A549 (cell line): Measurements from ENCODE around the gene RAI14.

Experiments used
- CHD2 ChIP-seq: fragments of 150-350 bp; IDR thresholded peaks from 2 replicates; pipeline ENCODE4 v1.6.1; 2014; ENCODE audit warnings: low read length; ENCODE audit not compliant: partially characterized antibody
- EP300 ChIP-seq, 2 experiments: fragments of >200 bp; sonication (Bioruptor Twin); formaldehyde crosslinking; IDR thresholded peaks; 2 replicates in 1 of 2; 3 replicates in 1 of 2; pipeline ENCODE4 v1.6.1; 2016 to 2017
- POLR2A ChIP-seq: IDR thresholded peaks from 2 replicates; pipeline ENCODE4 v1.6.1; 2012; ENCODE audit warnings: mild to moderate bottlenecking, low read length
- TF ChIP-seq, protein P1 (sequence below): fragments of >200 bp; sonication (Bioruptor Twin); formaldehyde crosslinking; IDR thresholded peaks from 3 replicates; pipeline ENCODE4 v1.5.1; 2016
- TF ChIP-seq, protein P2 (sequence below): fragments of 450-650 bp; IDR thresholded peaks from 2 replicates; pipeline ENCODE4 v1.6.1; 2014; ENCODE audit warnings: antibody characterized with exemption

DNA sequence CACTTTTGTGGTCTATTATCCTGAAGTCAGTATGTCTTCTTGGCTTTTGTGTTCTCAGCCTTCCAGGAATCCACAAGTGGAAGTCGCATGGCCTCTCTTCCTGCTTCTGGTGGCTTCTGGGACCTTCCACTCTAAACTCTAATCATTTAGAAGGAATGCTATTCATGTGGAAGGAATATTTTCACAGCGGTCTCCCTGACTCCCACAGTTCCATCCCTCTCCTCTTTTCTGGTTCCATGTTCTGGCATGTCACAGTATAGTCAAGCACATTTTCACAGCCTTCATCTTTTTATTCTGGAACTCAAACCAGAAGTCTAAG is 7.3 kb upstream of the RAI14 start:
- TF ChIP-seq CHD2 (no peak), POLR2A (no peak), EP300 (IDR thresholded peaks at IDR 0.05) (no peak)
- TF ChIP-seq, protein P1, sequence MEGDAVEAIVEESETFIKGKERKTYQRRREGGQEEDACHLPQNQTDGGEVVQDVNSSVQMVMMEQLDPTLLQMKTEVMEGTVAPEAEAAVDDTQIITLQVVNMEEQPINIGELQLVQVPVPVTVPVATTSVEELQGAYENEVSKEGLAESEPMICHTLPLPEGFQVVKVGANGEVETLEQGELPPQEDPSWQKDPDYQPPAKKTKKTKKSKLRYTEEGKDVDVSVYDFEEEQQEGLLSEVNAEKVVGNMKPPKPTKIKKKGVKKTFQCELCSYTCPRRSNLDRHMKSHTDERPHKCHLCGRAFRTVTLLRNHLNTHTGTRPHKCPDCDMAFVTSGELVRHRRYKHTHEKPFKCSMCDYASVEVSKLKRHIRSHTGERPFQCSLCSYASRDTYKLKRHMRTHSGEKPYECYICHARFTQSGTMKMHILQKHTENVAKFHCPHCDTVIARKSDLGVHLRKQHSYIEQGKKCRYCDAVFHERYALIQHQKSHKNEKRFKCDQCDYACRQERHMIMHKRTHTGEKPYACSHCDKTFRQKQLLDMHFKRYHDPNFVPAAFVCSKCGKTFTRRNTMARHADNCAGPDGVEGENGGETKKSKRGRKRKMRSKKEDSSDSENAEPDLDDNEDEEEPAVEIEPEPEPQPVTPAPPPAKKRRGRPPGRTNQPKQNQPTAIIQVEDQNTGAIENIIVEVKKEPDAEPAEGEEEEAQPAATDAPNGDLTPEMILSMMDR, result no peak
- TF ChIP-seq, protein P2, sequence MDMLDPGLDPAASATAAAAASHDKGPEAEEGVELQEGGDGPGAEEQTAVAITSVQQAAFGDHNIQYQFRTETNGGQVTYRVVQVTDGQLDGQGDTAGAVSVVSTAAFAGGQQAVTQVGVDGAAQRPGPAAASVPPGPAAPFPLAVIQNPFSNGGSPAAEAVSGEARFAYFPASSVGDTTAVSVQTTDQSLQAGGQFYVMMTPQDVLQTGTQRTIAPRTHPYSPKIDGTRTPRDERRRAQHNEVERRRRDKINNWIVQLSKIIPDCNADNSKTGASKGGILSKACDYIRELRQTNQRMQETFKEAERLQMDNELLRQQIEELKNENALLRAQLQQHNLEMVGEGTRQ, result no peak
